ENCODE measurements around the gene UQCRH. TPM values are rescaled to one million over a fixed set of nuclear protein-coding genes. Genes with fewer than 3 reads are reported as not detected.

The UQCRH gene
- 100 to 1,000 TPM; 222 to 278 (median 252) TPM for polyA plus RNA-seq

GRCh38 chr1:46303038-46303871, at the start of gene UQCRH, which contains the start of gene LRRC41:
TSS of gene UQCRH (plus strand) at chr1:46303698. CDS start at chr1:46303767, 69 bp downstream.
TSS of gene LRRC41 (minus strand) at chr1:46303616. CDS start at chr1:46303322, 294 bp downstream.
- Mint-ChIP-seq H3K4me3 (peak within 1 kb of the TSS; percentile 96 to 98 (median 97)), H3K4me1 (peaks cover 44 to 61% of the 10 kb centered on the region in 2 donors), H3K27me3 (ENCODE audit: low read depth in 3 of 3) (peaks cover 0 to 6% (median 3%) of the 10 kb centered on the region in 3 donors), H3K9me3 (no peaks in the 10 kb centered on the region), H3K27ac (peak within 1 kb of the TSS; percentile 95 to 99 (median 98)), H3K36me3 (no peaks in the 10 kb centered on the region)
- peak; percentile 94 to 95 (median 95) for DNase-seq

- H3K4me3 Mint-ChIP-seq, result no peak overlapping the region
- H3K27me3 Mint-ChIP-seq (ENCODE audit: low read depth in 3 of 3), result peaks cover 0 to 2% (median 0%) of the 10 kb centered on the region in 3 donors
- no peaks in the 10 kb centered on the region for H3K9me3 Mint-ChIP-seq
- H3K27ac Mint-ChIP-seq, result peak overlapping the region in 1 of 6 donors; percentile 5
- peaks cover 0 to under 1% (median 0%) of the 10 kb centered on the region in 3 donors for H3K36me3 Mint-ChIP-seq
- H3K4me1 Mint-ChIP-seq, result no peaks in the 10 kb centered on the region
- DNase-seq, result no peak
Observed at GRCh38 chr1:46254668-46255067, 48.8 kb upstream of the UQCRH start.

GRCh38 chr1:46256523-46256922, 47.0 kb upstream of the UQCRH start:
- Mint-ChIP-seq H3K4me3 (no peak overlapping the region), H3K27me3 (ENCODE audit: low read depth in 3 of 3) (peaks cover 0 to 2% (median 0%) of the 10 kb centered on the region in 3 donors), H3K36me3 (peaks cover 0 to 5% (median 0%) of the 10 kb centered on the region in 3 donors), H3K27ac (no peak overlapping the region), H3K4me1 (no peaks in the 10 kb centered on the region), H3K9me3 (no peaks in the 10 kb centered on the region)
- no peak for DNase-seq

- Mint-ChIP-seq H3K27me3 (ENCODE audit: low read depth in 3 of 3) (no peaks in the 10 kb centered on the region), H3K4me3 (no peak overlapping the region), H3K27ac (no peak overlapping the region), H3K4me1 (no peaks in the 10 kb centered on the region), H3K9me3 (no peaks in the 10 kb centered on the region), H3K36me3 (peaks cover 0 to 5% (median 3%) of the 10 kb centered on the region in 3 donors)
- DNase-seq, result no peak
Observed at GRCh38 chr1:46262508-46262907, 41.0 kb upstream of the UQCRH start.

- Mint-ChIP-seq H3K9me3 (no peaks in the 10 kb centered on the region), H3K27ac (peak overlapping the region in 1 of 6 donors; percentile 32), H3K4me3 (no peak overlapping the region), H3K36me3 (peaks cover 0 to 5% (median 3%) of the 10 kb centered on the region in 3 donors), H3K4me1 (no peaks in the 10 kb centered on the region), H3K27me3 (ENCODE audit: low read depth in 3 of 3) (no peaks in the 10 kb centered on the region)
- DNase-seq, result no peak
Observed at GRCh38 chr1:46263146-46263545, 40.4 kb upstream of the UQCRH start.

- no peaks in the 10 kb centered on the region for H3K36me3 Mint-ChIP-seq
- H3K27me3 Mint-ChIP-seq (ENCODE audit: low read depth in 3 of 3), result peaks cover 0 to 1% (median 0%) of the 10 kb centered on the region in 3 donors
- no peak overlapping the region for H3K27ac Mint-ChIP-seq
- no peak for DNase-seq
- H3K9me3 Mint-ChIP-seq, result no peaks in the 10 kb centered on the region
- H3K4me1 Mint-ChIP-seq, result no peaks in the 10 kb centered on the region
- no peak overlapping the region for H3K4me3 Mint-ChIP-seq
Observed at GRCh38 chr1:46268578-46268977, 34.9 kb upstream of the UQCRH start.

GRCh38 chr1:46274225-46275029, 29.1 kb upstream of the UQCRH start:
- no peak overlapping the region for H3K27ac Mint-ChIP-seq

GRCh38 chr1:46275030-46275337, 28.5 kb upstream of the UQCRH start:
- Mint-ChIP-seq H3K9me3 (no peaks in the 10 kb centered on the region), H3K4me3 (no peak overlapping the region), H3K36me3 (peaks cover 0 to 3% (median 0%) of the 10 kb centered on the region in 3 donors), H3K27ac (no peak overlapping the region), H3K27me3 (ENCODE audit: low read depth in 3 of 3) (peaks cover 0 to 1% (median 1%) of the 10 kb centered on the region in 3 donors), H3K4me1 (no peaks in the 10 kb centered on the region)
- no peak for DNase-seq

More at GRCh38 chr1:46274225-46275029, 29.1 kb upstream of the UQCRH start:
- Mint-ChIP-seq H3K27me3 (ENCODE audit: low read depth in 3 of 3) (peaks cover 0 to 1% (median 1%) of the 10 kb centered on the region in 3 donors), H3K36me3 (peaks cover 0 to 3% (median 0%) of the 10 kb centered on the region in 3 donors), H3K4me3 (no peak overlapping the region), H3K9me3 (no peaks in the 10 kb centered on the region), H3K4me1 (no peaks in the 10 kb centered on the region)
- DNase-seq, result no peak

GRCh38 chr1:46277658-46278373, 25.7 kb upstream of the UQCRH start:
- Mint-ChIP-seq H3K4me3 (no peak overlapping the region), H3K4me1 (no peaks in the 10 kb centered on the region), H3K9me3 (no peaks in the 10 kb centered on the region), H3K36me3 (peaks cover 3 to 7% (median 7%) of the 10 kb centered on the region in 3 donors), H3K27ac (peak overlapping the region in 1 of 6 donors; percentile 46), H3K27me3 (ENCODE audit: low read depth in 3 of 3) (peaks cover 0 to 1% (median 1%) of the 10 kb centered on the region in 3 donors)
- no peak for DNase-seq

GRCh38 chr1:46278807-46279206, 24.7 kb upstream of the UQCRH start:
- Mint-ChIP-seq H3K4me1 (no peaks in the 10 kb centered on the region), H3K27me3 (ENCODE audit: low read depth in 3 of 3) (peaks cover 0 to 1% (median 0%) of the 10 kb centered on the region in 3 donors), H3K9me3 (no peaks in the 10 kb centered on the region), H3K36me3 (peaks cover 3 to 12% (median 7%) of the 10 kb centered on the region in 3 donors), H3K27ac (no peak overlapping the region), H3K4me3 (no peak overlapping the region)
- DNase-seq, result no peak

- Mint-ChIP-seq H3K4me1 (no peaks in the 10 kb centered on the region), H3K27ac (no peak overlapping the region), H3K4me3 (no peak overlapping the region), H3K27me3 (ENCODE audit: low read depth in 3 of 3) (peaks cover 0 to 1% (median 0%) of the 10 kb centered on the region in 3 donors), H3K9me3 (no peaks in the 10 kb centered on the region), H3K36me3 (peaks cover 7 to 19% (median 16%) of the 10 kb centered on the region in 3 donors)
- DNase-seq, result no peak
Observed at GRCh38 chr1:46280092-46280491, 23.4 kb upstream of the UQCRH start.

- no peaks in the 10 kb centered on the region for H3K27me3 Mint-ChIP-seq (ENCODE audit: low read depth in 3 of 3)
- H3K9me3 Mint-ChIP-seq, result no peaks in the 10 kb centered on the region
- no peaks in the 10 kb centered on the region for H3K4me1 Mint-ChIP-seq
- no peak overlapping the region for H3K4me3 Mint-ChIP-seq
- H3K36me3 Mint-ChIP-seq, result peaks cover 7 to 20% (median 16%) of the 10 kb centered on the region in 3 donors
- no peak for DNase-seq
- H3K27ac Mint-ChIP-seq, result no peak overlapping the region
Observed at GRCh38 chr1:46281021-46281420, 22.5 kb upstream of the UQCRH start.

GRCh38 chr1:46284058-46284457, 19.4 kb upstream of the UQCRH start:
- no peak overlapping the region for H3K27ac Mint-ChIP-seq
- H3K27me3 Mint-ChIP-seq (ENCODE audit: low read depth in 3 of 3), result no peaks in the 10 kb centered on the region
- H3K4me3 Mint-ChIP-seq, result no peak overlapping the region
- peaks cover 9 to 33% (median 20%) of the 10 kb centered on the region in 3 donors for H3K36me3 Mint-ChIP-seq
- H3K9me3 Mint-ChIP-seq, result no peaks in the 10 kb centered on the region
- no peak for DNase-seq
- H3K4me1 Mint-ChIP-seq, result peaks cover 4 to 6% of the 10 kb centered on the region in 2 donors
